Measurements from ENCODE around the gene SMIM36. TPM values are rescaled to one million over a fixed set of nuclear protein-coding genes. Genes with fewer than 3 reads are reported as not detected.

The SMIM36 gene
- total RNA-seq, 1 donor from 2014 or later, result not detected

- no peak overlapping the region for H3K27ac Mint-ChIP-seq
- no peaks in the 10 kb centered on the region for H3K27me3 Mint-ChIP-seq (ENCODE audit: low read depth)
- peaks cover 36% of the 10 kb centered on the region for H3K36me3 Mint-ChIP-seq
- no peak for DNase-seq (ENCODE audit: low spot score in 2 of 2, unreplicated experiment in 2 of 2)
- H3K9me3 Mint-ChIP-seq, result peaks cover 16% of the 10 kb centered on the region
- no peak for TF ChIP-seq CTCF (IDR thresholded peaks at IDR 0.05; ENCODE audit: unreplicated experiment)
- H3K4me1 Mint-ChIP-seq, result peaks cover 20% of the 10 kb centered on the region
- H3K4me3 Mint-ChIP-seq, result no peak overlapping the region
Observed at GRCh38 chr17:55416000-55416399, 95.3 kb downstream of the SMIM36 start.

GRCh38 chr17:55414983-55415382, 96.3 kb downstream of the SMIM36 start:
- no peaks in the 10 kb centered on the region for H3K27me3 Mint-ChIP-seq (ENCODE audit: low read depth)
- no peak for DNase-seq (ENCODE audit: low spot score in 2 of 2, unreplicated experiment in 2 of 2)
- no peak overlapping the region for H3K27ac Mint-ChIP-seq
- peaks cover 45% of the 10 kb centered on the region for H3K36me3 Mint-ChIP-seq
- H3K4me3 Mint-ChIP-seq, result no peak overlapping the region
- peaks cover 16% of the 10 kb centered on the region for H3K9me3 Mint-ChIP-seq
- no peak for TF ChIP-seq CTCF (IDR thresholded peaks at IDR 0.05; ENCODE audit: unreplicated experiment)
- peaks cover 15% of the 10 kb centered on the region for H3K4me1 Mint-ChIP-seq

DNA sequence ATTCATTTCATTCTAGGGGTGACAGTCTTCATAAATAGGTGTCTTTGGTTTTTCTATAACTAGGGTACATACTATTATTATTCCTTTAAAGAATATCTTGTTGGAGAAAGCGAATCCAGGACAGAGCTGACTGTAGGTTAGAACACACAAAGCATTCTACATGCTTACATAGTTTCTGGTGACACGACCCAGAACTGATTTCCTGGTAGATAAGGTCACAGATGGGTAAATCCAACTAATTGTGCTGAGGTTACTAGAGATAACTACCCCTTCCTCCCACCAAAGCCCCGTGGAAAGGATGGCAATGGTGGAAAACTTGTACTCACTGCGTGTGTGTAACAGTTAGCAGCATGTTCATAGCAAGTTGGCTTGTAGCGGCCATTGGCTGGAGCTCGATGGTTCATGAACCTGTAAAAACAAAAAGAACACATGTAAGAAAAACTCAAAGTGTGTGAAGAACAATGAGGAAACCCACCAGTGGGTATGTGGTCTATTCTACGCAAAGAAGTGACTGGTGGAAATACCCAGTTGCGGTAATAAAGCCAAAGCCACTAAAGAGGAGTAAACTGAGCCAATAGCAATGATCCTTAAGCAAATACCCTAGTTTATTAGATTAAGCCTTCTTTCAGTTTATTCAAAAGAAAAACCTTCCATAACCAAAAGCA, 97.3 kb downstream of the SMIM36 start:
- no peak overlapping the region for H3K27ac Mint-ChIP-seq
- peaks cover 51% of the 10 kb centered on the region for H3K36me3 Mint-ChIP-seq
- peaks cover 5% of the 10 kb centered on the region for H3K4me1 Mint-ChIP-seq
- peaks cover 16% of the 10 kb centered on the region for H3K9me3 Mint-ChIP-seq
- H3K27me3 Mint-ChIP-seq (ENCODE audit: low read depth), result no peaks in the 10 kb centered on the region
- no peak for TF ChIP-seq CTCF (IDR thresholded peaks at IDR 0.05; ENCODE audit: unreplicated experiment)
- no peak for DNase-seq (ENCODE audit: low spot score in 2 of 2, unreplicated experiment in 2 of 2)
- H3K4me3 Mint-ChIP-seq, result no peak overlapping the region

- Mint-ChIP-seq H3K36me3 (peaks cover 44% of the 10 kb centered on the region), H3K27me3 (ENCODE audit: low read depth) (no peaks in the 10 kb centered on the region), H3K9me3 (peaks cover 2% of the 10 kb centered on the region), H3K27ac (no peak overlapping the region), H3K4me1 (peaks cover 5% of the 10 kb centered on the region), H3K4me3 (no peak overlapping the region)
- TF ChIP-seq CTCF (IDR thresholded peaks at IDR 0.05; ENCODE audit: unreplicated experiment), result no peak
- DNase-seq (ENCODE audit: low spot score in 2 of 2, unreplicated experiment in 2 of 2), result no peak
Observed at GRCh38 chr17:55411463-55411855, 99.8 kb downstream of the SMIM36 start.

- peaks cover 42% of the 10 kb centered on the region for H3K36me3 Mint-ChIP-seq
- no peak for DNase-seq (ENCODE audit: low spot score in 2 of 2, unreplicated experiment in 2 of 2)
- TF ChIP-seq CTCF (IDR thresholded peaks at IDR 0.05; ENCODE audit: unreplicated experiment), result no peak
- no peaks in the 10 kb centered on the region for H3K27me3 Mint-ChIP-seq (ENCODE audit: low read depth)
- peaks cover 5% of the 10 kb centered on the region for H3K4me1 Mint-ChIP-seq
- H3K27ac Mint-ChIP-seq, result no peak overlapping the region
- no peaks in the 10 kb centered on the region for H3K9me3 Mint-ChIP-seq
- no peak overlapping the region for H3K4me3 Mint-ChIP-seq
Observed at GRCh38 chr17:55410722-55411462, 100.4 kb downstream of the SMIM36 start.
